COLO668 (cell line): Measurements from ENCODE around the gene PEX6.
A peak's percentile ranks its signal among the peaks of the same experiment; 100 is the strongest.
"Not testable (repeated sequence)": the region's sequence is repeated elsewhere in the genome, so short reads cannot be mapped to it uniquely, and the experiment has no call there.

Experiments
- DNase-seq: peaks from one replicate; lab custom pipeline; 2025; ENCODE audit not compliant: unreplicated experiment; lab: John Stamatoyannopoulos, UW

Gene PEX6

DNA sequence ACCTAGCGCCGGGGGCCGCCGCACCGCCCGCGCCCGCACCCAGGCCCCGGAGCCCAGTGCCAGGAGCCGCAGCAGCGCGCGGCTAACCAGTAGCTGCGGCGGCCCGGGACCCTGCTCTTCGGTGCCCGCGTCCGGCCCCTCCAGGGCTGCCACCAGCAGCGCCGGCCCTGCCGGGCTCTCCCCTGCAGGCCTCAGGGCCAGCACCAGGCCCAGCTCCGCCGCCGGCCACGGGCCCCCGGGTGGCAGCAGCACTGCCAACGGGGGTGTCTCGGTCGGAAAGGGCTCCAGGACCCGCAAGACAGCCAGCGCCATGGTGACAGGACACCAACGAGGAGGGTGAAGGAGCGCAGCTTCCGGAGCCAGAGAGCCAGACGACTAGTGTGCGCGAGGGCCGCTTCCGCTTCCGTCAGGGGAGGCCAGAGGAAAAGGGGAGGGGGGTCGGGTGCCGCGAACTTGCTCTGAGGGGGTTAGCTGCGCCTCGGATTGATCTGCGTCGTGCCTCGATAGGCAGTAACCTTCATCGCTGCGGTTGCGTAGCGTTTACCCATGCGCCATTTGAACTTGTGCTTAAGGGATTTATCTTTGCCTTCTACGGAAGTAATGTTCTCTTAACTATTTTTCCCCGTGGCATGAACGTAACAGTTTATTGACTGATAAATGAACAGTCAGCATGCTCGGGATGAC, at the start of gene PEX6:
Gene PEX6 (minus strand): TSS at position 343 of the 684 bp plus-strand sequence. CDS start 31 bp downstream, at position 312.
- peak; percentile 86 for DNase-seq

- no peak for DNase-seq
Measured at GRCh38 chr6:43026365-43026764, 47.4 kb upstream of the PEX6 start.

DNA sequence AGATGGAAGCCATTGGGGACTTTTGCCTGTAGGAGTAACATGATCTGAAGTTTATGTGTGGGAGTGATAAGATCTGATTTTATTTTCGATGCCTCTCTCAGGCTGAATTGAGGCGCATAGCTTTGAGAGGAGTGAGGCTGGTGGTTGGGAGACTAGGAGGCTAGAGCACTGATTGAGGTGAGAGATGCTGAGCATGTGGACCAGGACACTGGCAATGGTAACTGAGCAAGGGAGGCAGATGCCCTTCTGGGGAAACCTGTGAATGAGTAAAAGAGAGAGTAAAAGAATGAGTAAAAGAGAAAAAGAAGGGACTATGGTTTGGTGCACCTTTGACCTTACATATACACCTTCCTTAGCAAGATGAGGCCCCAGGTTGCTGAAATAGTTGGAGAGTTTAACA, 45.5 kb upstream of the PEX6 start:
- no peak for DNase-seq

- peak; percentile 76 for DNase-seq
Measured at GRCh38 chr6:43021270-43022047, 42.5 kb upstream of the PEX6 start, which contains the start of gene RRP36. TSS of gene RRP36 (plus strand) at chr6:43021623. CDS start at chr6:43021655, 32 bp downstream.

- DNase-seq, result no peak
Measured at GRCh38 chr6:43020847-43021246, 41.9 kb upstream of the PEX6 start.

DNA sequence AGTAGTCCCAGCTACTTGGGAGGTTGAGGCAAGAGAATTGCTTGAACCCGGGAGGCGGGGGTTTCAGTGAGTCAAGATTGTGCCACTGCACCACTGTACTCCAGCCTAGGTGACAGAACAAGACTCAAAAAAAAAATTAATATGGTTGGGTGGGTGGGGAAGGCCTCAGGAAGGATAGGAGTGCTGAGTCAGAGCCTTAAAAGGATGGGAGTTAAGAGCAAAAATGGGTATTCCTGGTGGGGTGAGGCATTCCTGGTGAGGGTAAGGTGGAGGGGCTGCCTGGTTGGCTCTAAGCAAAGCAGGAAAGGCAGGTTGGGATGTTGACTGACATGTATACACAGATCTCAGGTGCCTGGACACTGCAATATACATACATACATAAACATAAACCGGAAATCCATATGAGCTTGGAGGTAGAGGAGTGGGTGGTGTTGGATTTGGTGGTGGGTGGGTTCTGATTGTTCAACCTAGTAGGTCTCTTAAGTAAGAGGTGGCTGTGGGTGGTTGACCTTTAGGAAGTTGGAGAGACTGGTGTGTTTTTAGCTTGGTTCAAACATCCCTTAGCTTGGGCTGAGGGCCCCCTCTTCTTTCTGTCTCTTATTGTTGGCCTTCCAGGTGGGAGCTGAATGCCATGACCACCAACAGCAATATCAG, 41.2 kb upstream of the PEX6 start:
- DNase-seq, result no peak

- no peak for DNase-seq
Measured at GRCh38 chr6:43019152-43019551, 40.2 kb upstream of the PEX6 start.

GRCh38 chr6:43016943-43017334, 38.0 kb upstream of the PEX6 start:
- no peak for DNase-seq

DNA sequence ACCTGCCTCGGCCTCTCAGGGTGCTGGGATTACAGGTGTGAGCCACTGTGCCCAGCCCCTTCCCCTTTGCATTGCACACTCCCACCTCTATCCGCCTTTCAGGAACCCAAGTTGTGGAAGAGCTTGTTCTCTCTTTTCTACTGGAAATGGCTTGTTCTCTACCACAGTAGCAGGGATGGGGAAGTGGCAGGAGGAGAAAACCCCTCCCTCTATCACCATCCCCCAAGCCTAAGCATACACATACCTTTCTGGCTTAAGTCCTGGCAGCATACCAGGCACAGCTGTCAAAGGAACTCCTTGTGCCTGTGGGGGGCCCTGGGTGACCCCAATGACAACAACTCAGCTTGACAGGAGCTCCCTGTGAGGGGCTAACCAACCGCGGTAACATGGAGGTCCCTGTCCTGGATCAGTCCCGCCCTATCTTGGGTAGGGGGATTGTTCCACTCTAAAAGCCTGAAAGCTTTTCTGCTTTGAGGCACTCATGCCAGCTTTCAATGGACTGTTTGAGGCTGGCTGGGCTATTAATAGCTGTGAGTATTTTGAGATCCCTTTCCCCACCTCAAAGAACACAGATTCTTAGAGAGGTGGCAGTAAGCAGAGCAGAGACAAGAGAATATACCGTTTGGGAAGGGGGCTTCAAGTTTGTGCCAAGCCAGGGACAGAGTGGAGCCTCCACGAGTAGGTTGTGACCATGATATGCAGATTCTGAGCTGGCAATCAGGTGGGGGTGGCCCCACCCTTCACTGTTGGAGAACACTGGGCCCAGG, 37.4 kb upstream of the PEX6 start:
- no peak for DNase-seq

GRCh38 chr6:43014434-43014909, 35.5 kb upstream of the PEX6 start:
- DNase-seq, result no peak

- DNase-seq, result peak; percentile 96
Measured at GRCh38 chr6:43013843-43014433, 35.0 kb upstream of the PEX6 start, which contains the start of the genes KLHDC3 and MEA1. TSS of gene KLHDC3 (plus strand) at chr6:43014249. CDS start at chr6:43017193, 2,944 bp downstream. TSS of gene MEA1 (minus strand) at chr6:43013946. CDS start at chr6:43013813, 133 bp downstream.

GRCh38 chr6:43013097-43013842, 34.3 kb upstream of the PEX6 start:
- DNase-seq, result peak; percentile 9

- no peak for DNase-seq
Measured at GRCh38 chr6:43012364-43012763, 33.4 kb upstream of the PEX6 start.

DNA sequence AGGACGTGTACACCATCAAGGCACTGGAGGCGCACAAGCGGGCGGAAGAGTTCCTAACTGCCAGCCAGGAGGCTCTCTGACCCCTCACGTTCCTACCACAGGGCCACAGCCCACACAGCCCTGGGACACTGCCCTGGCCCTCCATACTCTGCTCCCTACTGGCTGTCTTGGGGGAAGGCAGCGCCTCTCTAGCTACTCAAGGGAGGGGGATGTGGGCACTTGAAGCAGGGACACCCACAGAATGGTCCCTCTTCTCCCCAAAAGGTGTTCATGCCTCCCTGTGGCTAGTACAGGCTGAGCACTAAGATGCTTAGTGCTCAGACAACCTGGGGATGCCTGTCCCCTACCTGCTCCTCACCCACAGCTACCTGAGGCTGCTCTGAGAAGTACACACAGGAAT, 32.2 kb upstream of the PEX6 start:
- DNase-seq, result no peak

DNA sequence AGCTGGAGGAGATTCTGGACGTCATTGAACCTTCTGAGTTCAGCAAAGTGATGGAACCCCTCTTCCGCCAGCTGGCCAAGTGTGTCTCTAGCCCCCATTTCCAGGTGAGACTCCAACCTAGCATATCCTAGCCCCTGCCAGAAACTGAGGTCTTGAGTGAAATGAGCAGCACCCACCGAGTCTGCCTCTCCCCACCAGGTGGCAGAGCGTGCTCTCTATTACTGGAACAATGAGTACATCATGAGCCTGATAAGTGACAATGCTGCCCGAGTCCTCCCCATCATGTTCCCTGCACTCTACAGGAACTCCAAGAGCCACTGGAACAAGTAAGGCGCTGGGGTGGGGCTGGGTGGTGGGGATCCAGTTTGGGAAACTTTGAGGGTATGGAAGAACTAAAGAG, 30.1 kb upstream of the PEX6 start:
- peak; percentile 9 for DNase-seq

GRCh38 chr6:43007126-43007525, 28.1 kb upstream of the PEX6 start:
- no peak for DNase-seq

GRCh38 chr6:43006251-43006650, 27.3 kb upstream of the PEX6 start:
- no peak for DNase-seq

GRCh38 chr6:43005844-43006243, 26.9 kb upstream of the PEX6 start:
- no peak for DNase-seq

DNA sequence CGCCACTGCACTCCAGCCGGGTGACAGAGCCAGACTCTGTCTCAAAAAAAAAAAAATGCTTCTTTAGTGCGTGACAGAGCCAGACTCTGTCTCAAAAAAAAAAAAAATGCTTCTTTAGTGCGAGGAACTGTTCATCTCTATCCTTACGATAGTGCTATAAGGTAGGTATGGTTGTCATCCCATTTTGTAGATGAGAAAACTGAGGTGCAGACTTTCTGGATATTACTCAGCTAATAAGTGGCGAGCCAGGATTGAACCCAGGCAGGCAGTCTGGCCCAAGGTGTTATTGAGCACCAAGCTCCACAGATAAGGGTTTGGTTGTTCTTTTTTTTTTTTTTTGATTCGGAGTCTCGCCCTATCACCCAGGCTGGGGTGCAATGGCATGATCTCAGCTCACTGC, 22.9 kb upstream of the PEX6 start:
- no peak for DNase-seq

DNA sequence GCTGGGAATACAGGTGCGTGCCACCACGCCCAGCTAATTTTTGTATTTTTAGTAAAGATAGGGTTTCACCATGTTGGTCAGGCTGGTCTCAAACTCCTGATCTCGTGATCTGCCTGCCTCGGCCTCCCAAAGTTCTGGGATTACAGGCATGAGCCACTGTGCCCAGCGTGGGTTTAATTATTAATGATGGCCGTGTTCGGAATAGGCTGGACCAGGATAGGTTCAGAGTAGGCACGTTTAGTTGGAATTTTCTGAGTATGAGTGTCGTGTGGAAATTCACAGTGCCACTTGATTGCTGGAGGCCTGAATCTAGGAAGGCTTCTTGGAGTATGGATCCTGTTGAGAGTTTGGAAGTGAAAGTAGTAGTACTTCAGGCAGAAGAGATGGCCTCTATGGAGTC, 19.2 kb upstream of the PEX6 start:
- not testable (repeated sequence) for DNase-seq
